ENCODE data around the gene SLC22A17. TPM values are rescaled to one million over a fixed set of nuclear protein-coding genes. Genes with fewer than 3 reads are reported as not detected.

Gene SLC22A17
- total and polyA plus RNA-seq, 2 of the 13 experiments (the other 11 are each of a cell fraction or from before 2014, with no cell fraction given): 0.95 to 1.1 TPM

- no peak for TF ChIP-seq ZNF407 (CRISPR knock-in tag; IDR thresholded peaks at IDR 0.05; ENCODE audit: not compliant biosample characterization)
- TF ChIP-seq NFYB (CRISPR knock-in tag; IDR thresholded peaks at IDR 0.05): no peak
- TF ChIP-seq DNMT3B (CRISPR knock-in tag; conservative IDR thresholded peaks at IDR 0.05): no peak
- TF ChIP-seq TMF1 (CRISPR knock-in tag; IDR thresholded peaks at IDR 0.05; ENCODE audit: low read depth): no peak
- TF ChIP-seq HCFC1 (IDR thresholded peaks at IDR 0.05; ENCODE audit: low read depth, low read length): no peak
- TF ChIP-seq JARID2 (CRISPR knock-in tag; IDR thresholded peaks at IDR 0.05; ENCODE audit: insufficient replicate concordance): no peak
- TF ChIP-seq GLMP (CRISPR knock-in tag; IDR thresholded peaks at IDR 0.05; ENCODE audit: borderline replicate concordance): no peak
- TF ChIP-seq ZNF549 (CRISPR knock-in tag; IDR thresholded peaks at IDR 0.05): no peak
- TF ChIP-seq RNF219 (CRISPR knock-in tag; IDR thresholded peaks at IDR 0.05): no peak; the same call in 1 of the 2 replicates
- no peak for TF ChIP-seq JDP2 (CRISPR knock-in tag; IDR thresholded peaks at IDR 0.05; ENCODE audit: borderline replicate concordance)
- TF ChIP-seq MTA1 (CRISPR knock-in tag; IDR thresholded peaks at IDR 0.05; ENCODE audit: borderline replicate concordance): no peak
- TF ChIP-seq AFF4 (CRISPR knock-in tag; IDR thresholded peaks at IDR 0.05): no peak
Observed at GRCh38 chr14:23322568-23323517, 29.8 kb downstream of the SLC22A17 start (continued).
